Uterus (tissue), 2 donors: ENCODE results near the gene TMEM53.

Experiments
- CTCF ChIP-seq, 4 experiments: fragments of 200-600 bp in 2 of 4; fragments of 450-650 bp in 2 of 4; sonication (generic) in 2 of 4; IDR thresholded peaks; one replicate each; pipeline ENCODE4 v1.5.1; 2016 to 2019; ENCODE audit warnings: antibody characterized with exemption in 4 of 4, mild to moderate bottlenecking in 2 of 4, moderate library complexity in 1 of 4
- POLR2A ChIP-seq, 2 donors: fragments of 450-650 bp; IDR thresholded peaks; one replicate each; pipeline ENCODE4 v1.6.1; 2016; ENCODE audit warnings: antibody characterized with exemption in 2 of 2, mild to moderate bottlenecking in 1 of 2, moderate library complexity in 1 of 2

- TF ChIP-seq CTCF (IDR thresholded peaks at IDR 0.05) (no peak), POLR2A (IDR thresholded peaks at IDR 0.05) (no peak)
These were observed 21.8 kb upstream of the TMEM53 start for GRCh38 chr1:44696101-44696500.
